K562 (cell line): ENCODE data around the gene PDIA4. TPM values are rescaled to one million over a fixed set of nuclear protein-coding genes. Genes with fewer than 3 reads are reported as not detected.

Source experiments
- ATAC-seq: fragments of 200-7000 bp; cut with Tn5 transposase; 3 replicates; pipeline ENCODE4 v1.9.1; 2020; ENCODE audit warnings: moderate library complexity
- BruUV-seq: library from RNA; stranded (reverse); fragments of 400-500 nt; replicated peaks from 2 replicates; lab custom pipeline; 2021; lab: Mats Ljungman, UMichigan
- CTCF ChIA-PET: fragments of 300-600 bp; formaldehyde crosslinking; extraction: SDS; loops from one replicate; lab custom pipeline; 2021; ENCODE audit warnings: low intra/inter-chr PET ratio; lab: Yijun Ruan, JAX
- POLR2A ChIA-PET: fragments of 300-600, 350-650 bp; sonication (Branson Sonifier 250); formaldehyde crosslinking; extraction: SDS; loops from one replicate; lab custom pipeline; 2021; ENCODE audit warnings: antibody characterized with exemption, inconsistent platforms; lab: Yijun Ruan, JAX
- DNase-seq, 4 experiments: peaks; one replicate each; pipeline versions ENCODE4 v3.0.0 to v3.0.0-alpha.2; 2011 to 2018; ENCODE audit warnings: low spot score in 3 of 4, mixed read lengths in 3 of 4; ENCODE audit errors: extremely low read depth in 1 of 4
- FAIRE-seq: peaks from 2 replicates; lab custom pipeline; 2011; peaks lifted over from hg19 to GRCh38; lab: Jason Lieb, UNC
- H2AFZ ChIP-seq: 2 replicates; pipeline ENCODE4 v1.6.0; 2011; ENCODE audit warnings: low read depth, low read length, control low read depth, inconsistent platforms
- H3K27ac ChIP-seq: fragments of 200-600 bp; 3 replicates; pipeline ENCODE4 v1.8.0; 2011; ENCODE audit warnings: low read depth, mild to moderate bottlenecking, control low read depth, inconsistent platforms, low read length, moderate library complexity, mixed read lengths; ENCODE audit errors: extremely low read depth
- H3K27me3 ChIP-seq, 2 experiments: fragments of 300-600 bp in 1 of 2; 2 replicates in 1 of 2; 3 replicates in 1 of 2; pipeline versions ENCODE4 v1.6.0 to v1.8.0; 2011; ENCODE audit warnings: inconsistent platforms in 2 of 2, low read length in 2 of 2, mild to moderate bottlenecking in 1 of 2, mixed read lengths in 1 of 2, moderate library complexity in 1 of 2; ENCODE audit not compliant: control insufficient read depth in 2 of 2, insufficient read depth in 2 of 2
- H3K36me3 ChIP-seq: fragments of 300-600 bp; 3 replicates; pipeline ENCODE4 v1.8.0; 2011; ENCODE audit warnings: mild to moderate bottlenecking, low read length, inconsistent platforms; ENCODE audit not compliant: control insufficient read depth, insufficient read depth
- H3K4me1 ChIP-seq, 2 experiments: fragments of 200-600 bp in 1 of 2; replicated peaks in 1 of 2; 2 replicates in 1 of 2; 3 replicates in 1 of 2; pipeline versions ENCODE4 v1.5.1 to v1.8.0; 2011; ENCODE audit warnings: inconsistent platforms in 2 of 2, low read length in 2 of 2, mild to moderate bottlenecking in 1 of 2, mixed read lengths in 1 of 2, moderate library complexity in 1 of 2; ENCODE audit not compliant: control insufficient read depth in 2 of 2, insufficient read depth in 2 of 2
- H3K4me2 ChIP-seq: 2 replicates; pipeline ENCODE4 v1.6.1; 2011; ENCODE audit warnings: low read length, control low read depth, inconsistent platforms, mixed read lengths; ENCODE audit not compliant: insufficient read depth
- H3K4me3 ChIP-seq: fragments of 200-600 bp; sonication (generic), shearing (Covaris generic); 2 replicates; pipeline ENCODE4 v1.5.1; 2016; ENCODE audit warnings: control low read depth, inconsistent platforms
- H3K79me2 ChIP-seq: fragments of 200-600 bp; 3 replicates; pipeline ENCODE4 v1.8.0; 2011; ENCODE audit warnings: low read length, inconsistent platforms; ENCODE audit not compliant: control insufficient read depth, insufficient read depth
- H3K9ac ChIP-seq, 2 experiments: 2 replicates each; pipeline versions ENCODE4 v1.6.0 to v1.6.1; 2011; ENCODE audit warnings: low read depth in 2 of 2, low read length in 2 of 2, control low read depth in 1 of 2, inconsistent platforms in 1 of 2, mild to moderate bottlenecking in 1 of 2, mixed read lengths in 1 of 2; ENCODE audit not compliant: insufficient read depth in 1 of 2
- H3K9me1 ChIP-seq: one replicate; pipeline ENCODE4 v1.6.0; 2011; ENCODE audit warnings: inconsistent platforms, mild to moderate bottlenecking, low read length, moderate library complexity; ENCODE audit not compliant: control insufficient read depth, insufficient read depth
- H3K9me3 ChIP-seq: replicated peaks from 2 replicates; pipeline ENCODE4 v1.5.1; 2011; ENCODE audit warnings: low read depth, low read length, inconsistent platforms; ENCODE audit not compliant: control insufficient read depth, insufficient read depth
- H4K20me1 ChIP-seq: replicated peaks from 2 replicates; pipeline ENCODE4 v1.6.1; 2011; ENCODE audit warnings: low read length, inconsistent platforms, mixed read lengths; ENCODE audit not compliant: control insufficient read depth, insufficient read depth
- HBP1 ChIP-seq: fragments of 450-650 bp; formaldehyde crosslinking; IDR thresholded peaks from 2 replicates; pipeline ENCODE4 v1.4.0; 2022; ENCODE audit warnings: missing genetic modification characterization
- MED1 ChIP-seq: sonication (generic); formaldehyde crosslinking; IDR thresholded peaks from 2 replicates; pipeline ENCODE4 v1.8.1; 2023; ENCODE audit warnings: missing genetic modification reagents, borderline replicate concordance
- NCOR1 ChIP-seq: fragments of 450-650 bp; IDR thresholded peaks from 2 replicates; pipeline ENCODE4 v1.6.1; 2016; ENCODE audit warnings: mild to moderate bottlenecking, moderate library complexity
- NFRKB ChIP-seq: fragments of 450-650 bp; IDR thresholded peaks from 2 replicates; pipeline ENCODE4 v1.6.1; 2016; ENCODE audit warnings: low read depth
- PRPF4 ChIP-seq: fragments of 200-400 bp; formaldehyde crosslinking; IDR thresholded peaks from one replicate; pipeline ENCODE4 v1.6.1; 2017; ENCODE audit warnings: low read length, low read depth, mild to moderate bottlenecking; ENCODE audit not compliant: insufficient read depth, poor library complexity, severe bottlenecking
- SETDB1 ChIP-seq: IDR thresholded peaks from one replicate; pipeline ENCODE4 v1.6.1; 2012; ENCODE audit warnings: low read length, control low read depth, inconsistent platforms
- XRCC4 ChIP-seq: IDR thresholded peaks from one replicate; pipeline ENCODE4 v1.6.1; 2011; ENCODE audit not compliant: insufficient read depth, insufficient read length; ENCODE audit errors: extremely low read depth
- ZFPM2 ChIP-seq: fragments of 250-450 bp; sonication (Bioruptor Pico); IDR thresholded peaks from 2 replicates; pipeline ENCODE4 v1.5.1; 2022; ENCODE audit warnings: mild to moderate bottlenecking
- ZNF561 ChIP-seq: fragments of 450-650 bp; formaldehyde crosslinking; conservative IDR thresholded peaks from 2 replicates; pipeline ENCODE4 v1.4.0; 2020; ENCODE audit warnings: mild to moderate bottlenecking, moderate library complexity
- WGBS: fragments of 100-300 bp; shearing (Covaris generic); methylation state at CpG from one replicate; pipeline ENCODE4 v1.1.6; 2016; ENCODE audit warnings: low coverage, mixed read lengths; ENCODE audit not compliant: insufficient coverage; ENCODE audit errors: missing lambda C conversion rate; 5-methylcytosine and 5-hydroxymethylcytosine counted together
- in situ Hi-C: fragments of 300-500 bp; cut with MboI; formaldehyde crosslinking; loops from 4 replicates; pipeline ENCODE4 v1.15.0; 2018; ENCODE audit warnings: inconsistent platforms, mixed read lengths
- intact Hi-C: fragments of 100-400 bp; cut with micrococcal nuclease; formaldehyde crosslinking; loops from 2 replicates; pipeline ENCODE4 v1.14.2; 2022
- polyA plus RNA-seq, 8 experiments: library from polyadenylated mRNA; depleted of rRNA in 4 of 8; stranded (reverse) in 5 of 8; unstranded in 3 of 8; fragments of >200 nt; fragmentation: Nextera tagmentation in 2 of 8; fragmentation: Illumina TruSeq in 1 of 8; extraction: Ambion mirVana in 2 of 8; extraction: Trizol in 1 of 8; gene quantifications; 2 replicates each; pipeline versions ENCODE4 v1.2.1 to v1.2.3, GENCODE V29; 2011 to 2014; ENCODE audit warnings: inconsistent platforms in 1 of 8, missing spikeins in 1 of 8
- total RNA-seq, 7 experiments: library from RNA; depleted of rRNA in 6 of 7; stranded (reverse); fragments of >200 nt in 6 of 7; fragmentation: Illumina TruSeq in 2 of 7; extraction: Trizol in 2 of 7; gene quantifications; 2 replicates each; pipeline versions ENCODE4 v1.2.1 to v1.2.3, GENCODE V29; 2011 to 2021; ENCODE audit warnings: low replicate concordance in 1 of 7
- TF ChIP-seq, protein P1 (sequence below): fragments of 250-450 bp; sonication (Bioruptor Pico); IDR thresholded peaks from 2 replicates; pipeline ENCODE4 v1.4.0; 2020

Gene PDIA4
- total and polyA plus RNA-seq, 9 of the 15 experiments (the other 6 are each of a cell fraction or from before 2014, with no cell fraction given): 9.1 to 175 (median 146) TPM

- peaks cover 13% of the 10 kb centered on the region; the same call in 1 of the 2 replicates for H4K20me1 ChIP-seq
- H3K27ac ChIP-seq: no peak overlapping the region
- no peaks in the 10 kb centered on the region for H3K79me2 ChIP-seq
- CTCF ChIA-PET: interaction anchor here (0.9 to 1.1 kb wide), 3 partner anchors 56 to 432 kb away, joined by 3 to 4 read pairs (median 3); no protein-coding TSS in a partner anchor
- no TSS peak for BruUV-seq
- H3K36me3 ChIP-seq: peaks cover 98% of the 10 kb centered on the region
- DNase-seq (no peak), ATAC-seq (no peak), FAIRE-seq (no peak)
- 97% methylated on average over 3 of the region's 3 CpGs for WGBS
- H3K4me1 ChIP-seq: peaks cover 0 to 6% of the 10 kb centered on the region in 2 experiments; a peak in 1 of 5 replicates
- in situ Hi-C loops (no loop called here), intact Hi-C loops (no loop called here)
- H3K4me2 ChIP-seq: no peak overlapping the region
- POLR2A ChIA-PET: interaction anchor here (0.6 to 1.8 kb wide), 9 partner anchors 9 to 118 kb away, joined by 3 to 7 read pairs (median 4); partner anchors contain the start of gene PDIA4
- H3K9me3 ChIP-seq: no peaks in the 10 kb centered on the region
- H3K27me3 ChIP-seq: no peaks in the 10 kb centered on the region
- no peak overlapping the region for H3K4me3 ChIP-seq
- H3K9me1 ChIP-seq: peaks cover 7% of the 10 kb centered on the region
- no peak overlapping the region for H2AFZ ChIP-seq
- H3K9ac ChIP-seq: peak overlapping the region in 1 of 2 experiments; percentile 6; a peak in 1 of 4 replicates
- TF ChIP-seq NFRKB (no peak), MED1 (CRISPR knock-in tag) (no peak), ZNF561 (CRISPR knock-in tag) (no peak), PRPF4 (no peak), HBP1 (no peak), NCOR1 (no peak), SETDB1 (no peak), XRCC4 (no peak), ZFPM2 (CRISPR knock-in tag) (no peak)
- TF ChIP-seq, protein P1, sequence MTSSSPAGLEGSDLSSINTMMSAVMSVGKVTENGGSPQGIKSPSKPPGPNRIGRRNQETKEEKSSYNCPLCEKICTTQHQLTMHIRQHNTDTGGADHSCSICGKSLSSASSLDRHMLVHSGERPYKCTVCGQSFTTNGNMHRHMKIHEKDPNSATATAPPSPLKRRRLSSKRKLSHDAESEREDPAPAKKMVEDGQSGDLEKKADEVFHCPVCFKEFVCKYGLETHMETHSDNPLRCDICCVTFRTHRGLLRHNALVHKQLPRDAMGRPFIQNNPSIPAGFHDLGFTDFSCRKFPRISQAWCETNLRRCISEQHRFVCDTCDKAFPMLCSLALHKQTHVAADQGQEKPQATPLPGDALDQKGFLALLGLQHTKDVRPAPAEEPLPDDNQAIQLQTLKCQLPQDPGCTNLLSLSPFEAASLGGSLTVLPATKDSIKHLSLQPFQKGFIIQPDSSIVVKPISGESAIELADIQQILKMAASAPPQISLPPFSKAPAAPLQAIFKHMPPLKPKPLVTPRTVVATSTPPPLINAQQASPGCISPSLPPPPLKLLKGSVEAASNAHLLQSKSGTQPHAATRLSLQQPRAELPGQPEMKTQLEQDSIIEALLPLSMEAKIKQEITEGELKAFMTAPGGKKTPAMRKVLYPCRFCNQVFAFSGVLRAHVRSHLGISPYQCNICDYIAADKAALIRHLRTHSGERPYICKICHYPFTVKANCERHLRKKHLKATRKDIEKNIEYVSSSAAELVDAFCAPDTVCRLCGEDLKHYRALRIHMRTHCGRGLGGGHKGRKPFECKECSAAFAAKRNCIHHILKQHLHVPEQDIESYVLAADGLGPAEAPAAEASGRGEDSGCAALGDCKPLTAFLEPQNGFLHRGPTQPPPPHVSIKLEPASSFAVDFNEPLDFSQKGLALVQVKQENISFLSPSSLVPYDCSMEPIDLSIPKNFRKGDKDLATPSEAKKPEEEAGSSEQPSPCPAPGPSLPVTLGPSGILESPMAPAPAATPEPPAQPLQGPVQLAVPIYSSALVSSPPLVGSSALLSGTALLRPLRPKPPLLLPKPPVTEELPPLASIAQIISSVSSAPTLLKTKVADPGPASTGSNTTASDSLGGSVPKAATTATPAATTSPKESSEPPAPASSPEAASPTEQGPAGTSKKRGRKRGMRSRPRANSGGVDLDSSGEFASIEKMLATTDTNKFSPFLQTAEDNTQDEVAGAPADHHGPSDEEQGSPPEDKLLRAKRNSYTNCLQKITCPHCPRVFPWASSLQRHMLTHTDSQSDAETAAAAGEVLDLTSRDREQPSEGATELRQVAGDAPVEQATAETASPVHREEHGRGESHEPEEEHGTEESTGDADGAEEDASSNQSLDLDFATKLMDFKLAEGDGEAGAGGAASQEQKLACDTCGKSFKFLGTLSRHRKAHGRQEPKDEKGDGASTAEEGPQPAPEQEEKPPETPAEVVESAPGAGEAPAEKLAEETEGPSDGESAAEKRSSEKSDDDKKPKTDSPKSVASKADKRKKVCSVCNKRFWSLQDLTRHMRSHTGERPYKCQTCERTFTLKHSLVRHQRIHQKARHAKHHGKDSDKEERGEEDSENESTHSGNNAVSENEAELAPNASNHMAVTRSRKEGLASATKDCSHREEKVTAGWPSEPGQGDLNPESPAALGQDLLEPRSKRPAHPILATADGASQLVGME: no peak
Observed at GRCh38 chr7:149007146-149007545, 21.2 kb downstream of the PDIA4 start.
